Transverse colon (tissue), 4 donors: ENCODE results near the gene EEIG1. TPM values are rescaled to one million over a fixed set of nuclear protein-coding genes. Genes with fewer than 3 reads are reported as not detected.

ENCODE experiments used
- DNase-seq: peaks from one replicate; pipeline ENCODE4 v3.0.0-alpha.2; 2019
- H3K27ac ChIP-seq, 4 donors: fragments of 200-600 bp; sonication (generic); 2 replicates each; pipeline ENCODE4 v1.5.1; 2016 to 2018; ENCODE audit warnings: inconsistent platforms in 4 of 4
- H3K27me3 ChIP-seq: fragments of 200-600 bp; sonication (generic); 2 replicates; pipeline ENCODE4 v1.5.1; 2017; ENCODE audit warnings: inconsistent platforms
- H3K36me3 ChIP-seq, 4 donors: fragments of 200-600 bp; sonication (generic); 2 replicates each; pipeline ENCODE4 v1.5.1; 2017 to 2019; ENCODE audit warnings: inconsistent platforms in 4 of 4
- H3K4me1 ChIP-seq, 4 donors: fragments of 200-600 bp; sonication (generic); 2 replicates each; pipeline ENCODE4 v1.5.1; 2017 to 2020; ENCODE audit warnings: inconsistent platforms in 4 of 4
- H3K4me3 ChIP-seq, 4 donors: fragments of 200-600 bp; sonication (generic); 1 replicate in 1 of 4; 2 replicates in 3 of 4; pipeline versions ENCODE4 v1.5.1 to v1.6.1; 2017 to 2019; ENCODE audit warnings: inconsistent platforms in 4 of 4
- H3K9me3 ChIP-seq, 2 donors: fragments of 200-600 bp; sonication (generic); 2 replicates each; pipeline ENCODE4 v1.5.1; 2017 to 2019; ENCODE audit warnings: inconsistent platforms in 2 of 2
- EP300 ChIP-seq: sonication (generic); formaldehyde crosslinking; IDR thresholded peaks from one replicate; pipeline ENCODE4 v1.6.1; 2017; ENCODE audit warnings: antibody characterized with exemption, low read depth
- POLR2A ChIP-seq: fragments of 450-650 bp; IDR thresholded peaks from one replicate; pipeline ENCODE4 v1.6.1; 2016; ENCODE audit warnings: antibody characterized with exemption, mild to moderate bottlenecking, moderate library complexity
- POLR2AphosphoS5 ChIP-seq, 3 donors: sonication (generic); formaldehyde crosslinking; IDR thresholded peaks; one replicate each; pipeline ENCODE4 v1.6.1; 2016; ENCODE audit warnings: antibody characterized with exemption in 3 of 3
- WGBS, 2 donors: methylation state at CpG; one replicate each; pipeline ENCODE4 v1.1.5; 2018; ENCODE audit warnings: low coverage in 1 of 2; 5-methylcytosine and 5-hydroxymethylcytosine counted together
- in situ Hi-C, 4 donors: fragments of 200-750 bp; cut with MboI; loops; one replicate each; pipeline versions ENCODE4 v1.15.0 to v1.15.1; 2017; ENCODE audit warnings: low sequenced_read_pairs in 3 of 4, low pct_ligation_motif_present in 1 of 4, low pct_unique_long_range_greater_than_20kb in 1 of 4
- intact Hi-C: fragments of 100-400 bp; cut with DNase I; formaldehyde crosslinking; loops from one replicate; pipeline ENCODE4 v1.15.1; 2023; ENCODE audit warnings: low total_unique reads
- total RNA-seq, 4 donors: library from RNA; depleted of rRNA; stranded (reverse); fragments of >200 nt; gene quantifications; one replicate each; pipeline ENCODE4 v1.1.0, GENCODE V29; 2016
- TF ChIP-seq, protein P1 (sequence below), 5 experiments: fragments of 200-600 bp in 3 of 5; fragments of 450-650 bp in 2 of 5; sonication (generic) in 3 of 5; IDR thresholded peaks; 1 replicate in 2 of 5; 2 replicates in 3 of 5; pipeline ENCODE4 v1.5.1; 2016 to 2017; ENCODE audit warnings: antibody characterized with exemption in 5 of 5, inconsistent platforms in 3 of 5, mild to moderate bottlenecking in 2 of 5, moderate library complexity in 1 of 5

The EEIG1 gene
- total RNA-seq, 4 donors from 2014 or later: 77.0 to 230 (median 96.7) TPM

DNA sequence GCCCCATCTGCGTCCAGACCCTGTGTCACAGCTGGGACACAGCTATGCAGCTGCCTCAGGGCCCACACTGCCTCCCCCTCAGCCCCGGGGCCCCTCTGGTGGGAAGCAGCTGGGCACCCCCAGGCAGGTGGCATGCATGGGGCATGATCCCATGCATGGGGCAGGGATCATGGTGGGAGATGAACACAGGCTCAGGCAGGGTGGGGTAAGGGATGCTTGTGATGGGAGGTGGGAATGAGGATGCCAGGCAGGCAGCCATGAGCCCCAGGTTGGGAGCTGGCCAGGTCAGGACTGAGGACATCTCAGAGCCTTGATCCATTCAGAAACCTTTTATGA is 19.7 kb downstream of the EEIG1 start:
- in situ Hi-C loops: loop anchor here in 1 of 4 donors (25.0 kb wide), 1 partner anchor 151 kb away; no protein-coding TSS in a partner anchor
- Histone ChIP-seq H3K36me3 (no peaks in the 10 kb centered on the region), H3K4me1 (peaks cover 64 to 75% (median 68%) of the 10 kb centered on the region in 4 donors), H3K4me3 (no peak overlapping the region), H3K27me3 (no peaks in the 10 kb centered on the region), H3K27ac (peak overlapping the region; percentile 94 to 98 (median 98)), H3K9me3 (no peaks in the 10 kb centered on the region)
- 88 to 100% methylated on average over 1 to 2 of the region's 2 CpGs for WGBS, 2 donors
- TF ChIP-seq, protein P1, sequence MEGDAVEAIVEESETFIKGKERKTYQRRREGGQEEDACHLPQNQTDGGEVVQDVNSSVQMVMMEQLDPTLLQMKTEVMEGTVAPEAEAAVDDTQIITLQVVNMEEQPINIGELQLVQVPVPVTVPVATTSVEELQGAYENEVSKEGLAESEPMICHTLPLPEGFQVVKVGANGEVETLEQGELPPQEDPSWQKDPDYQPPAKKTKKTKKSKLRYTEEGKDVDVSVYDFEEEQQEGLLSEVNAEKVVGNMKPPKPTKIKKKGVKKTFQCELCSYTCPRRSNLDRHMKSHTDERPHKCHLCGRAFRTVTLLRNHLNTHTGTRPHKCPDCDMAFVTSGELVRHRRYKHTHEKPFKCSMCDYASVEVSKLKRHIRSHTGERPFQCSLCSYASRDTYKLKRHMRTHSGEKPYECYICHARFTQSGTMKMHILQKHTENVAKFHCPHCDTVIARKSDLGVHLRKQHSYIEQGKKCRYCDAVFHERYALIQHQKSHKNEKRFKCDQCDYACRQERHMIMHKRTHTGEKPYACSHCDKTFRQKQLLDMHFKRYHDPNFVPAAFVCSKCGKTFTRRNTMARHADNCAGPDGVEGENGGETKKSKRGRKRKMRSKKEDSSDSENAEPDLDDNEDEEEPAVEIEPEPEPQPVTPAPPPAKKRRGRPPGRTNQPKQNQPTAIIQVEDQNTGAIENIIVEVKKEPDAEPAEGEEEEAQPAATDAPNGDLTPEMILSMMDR (IDR thresholded peaks at IDR 0.05): no peak
- TF ChIP-seq EP300 (no peak), POLR2A (no peak), POLR2AphosphoS5 (IDR thresholded peaks at IDR 0.05) (no peak)
- intact Hi-C loops: no loop called here
- DNase-seq: no peak

DNA sequence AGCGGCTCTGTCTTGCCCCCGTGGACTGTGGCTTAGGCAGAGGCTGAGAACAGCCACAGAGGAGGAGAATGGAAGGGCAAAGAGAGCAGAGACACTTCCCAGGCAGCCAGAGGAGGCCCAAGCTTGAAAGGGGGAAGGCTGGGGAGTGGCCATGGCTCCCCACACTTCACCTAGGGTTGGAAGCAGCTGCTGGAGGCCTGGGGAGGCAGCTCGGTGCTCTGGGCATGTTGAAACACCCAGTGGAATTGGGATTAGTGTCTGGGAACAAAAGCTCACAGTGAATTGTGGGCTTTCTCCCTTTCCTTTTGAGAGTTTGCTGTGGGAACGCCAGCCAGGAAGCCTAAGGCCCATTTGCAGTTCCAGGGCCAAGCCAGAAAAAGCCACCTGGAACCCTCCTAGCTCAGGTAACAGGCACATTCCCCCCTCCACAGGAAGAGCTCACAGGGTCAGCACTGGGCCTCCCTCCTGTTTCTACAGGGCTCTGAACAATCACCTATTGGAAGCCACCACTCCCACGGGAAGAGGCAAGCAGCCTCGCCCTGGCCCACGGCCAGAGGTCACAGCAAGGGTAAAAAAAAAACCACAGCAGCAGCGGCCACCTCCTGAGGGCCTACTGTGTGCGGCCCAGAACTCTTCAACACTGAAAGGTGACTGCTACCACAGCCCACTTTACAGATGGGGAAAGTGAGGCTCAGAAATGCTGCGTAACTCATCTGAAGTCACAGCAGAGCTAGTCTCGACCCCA is 20.2 kb downstream of the EEIG1 start:
- DNase-seq: no peak
- Histone ChIP-seq H3K27me3 (no peaks in the 10 kb centered on the region), H3K4me1 (peaks cover 64 to 75% (median 68%) of the 10 kb centered on the region in 4 donors), H3K27ac (peak overlapping the region; percentile 94 to 98 (median 98)), H3K4me3 (no peak overlapping the region), H3K36me3 (no peaks in the 10 kb centered on the region), H3K9me3 (no peaks in the 10 kb centered on the region)
- TF ChIP-seq EP300 (no peak), POLR2A (no peak)
- in situ Hi-C loops (loop anchor here in 1 of 4 donors (25.0 kb wide), 1 partner anchor 152 kb away; no protein-coding TSS in a partner anchor), intact Hi-C loops (no loop called here)
- 47 to 48% methylated on average over 6 to 11 of the region's 11 CpGs for WGBS, 2 donors

DNA sequence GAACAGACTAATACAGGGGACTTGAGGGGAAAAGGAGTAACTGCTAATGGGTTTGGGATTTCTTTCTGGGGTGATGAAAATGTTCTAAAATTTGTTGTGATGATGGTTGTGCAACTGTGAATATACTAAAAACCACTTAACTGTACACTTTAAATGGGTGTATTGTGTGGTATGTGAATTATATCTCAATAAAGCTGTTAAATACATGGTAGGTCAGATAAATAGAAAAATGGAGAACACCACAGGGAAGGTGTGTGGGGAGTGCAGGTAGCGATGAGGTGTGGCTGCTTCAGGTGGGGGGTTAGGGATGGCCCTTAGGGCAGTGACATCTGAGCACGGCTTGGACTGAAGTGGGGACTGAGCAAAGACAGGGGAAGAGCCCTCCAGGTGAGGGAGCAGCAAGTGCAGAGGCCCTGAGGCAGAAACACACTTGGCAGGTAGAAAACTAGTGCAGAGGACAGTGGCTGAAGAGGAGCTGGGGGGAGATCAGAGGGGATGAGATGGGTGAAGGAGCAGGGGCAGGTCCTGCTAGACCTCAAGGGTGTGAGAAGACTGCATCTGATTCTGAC is 20.9 kb downstream of the EEIG1 start:
- Histone ChIP-seq H3K9me3 (no peaks in the 10 kb centered on the region), H3K27me3 (no peaks in the 10 kb centered on the region), H3K27ac (peak overlapping the region; percentile 94 to 98 (median 98)), H3K4me3 (no peak overlapping the region), H3K4me1 (peaks cover 66 to 76% (median 68%) of the 10 kb centered on the region in 4 donors), H3K36me3 (no peaks in the 10 kb centered on the region)
- no peak for DNase-seq
- TF ChIP-seq POLR2AphosphoS5 (IDR thresholded peaks at IDR 0.05) (no peak), EP300 (no peak)
- TF ChIP-seq, protein P1 (IDR thresholded peaks at IDR 0.05): no peak
- intact Hi-C loops: no loop called here
- in situ Hi-C loops: loop anchor here in 1 of 4 donors (25.0 kb wide), 1 partner anchor 152 kb away; no protein-coding TSS in a partner anchor
- WGBS, 2 donors: 82 to 88% methylated on average over 2 of the region's 2 CpGs

DNA sequence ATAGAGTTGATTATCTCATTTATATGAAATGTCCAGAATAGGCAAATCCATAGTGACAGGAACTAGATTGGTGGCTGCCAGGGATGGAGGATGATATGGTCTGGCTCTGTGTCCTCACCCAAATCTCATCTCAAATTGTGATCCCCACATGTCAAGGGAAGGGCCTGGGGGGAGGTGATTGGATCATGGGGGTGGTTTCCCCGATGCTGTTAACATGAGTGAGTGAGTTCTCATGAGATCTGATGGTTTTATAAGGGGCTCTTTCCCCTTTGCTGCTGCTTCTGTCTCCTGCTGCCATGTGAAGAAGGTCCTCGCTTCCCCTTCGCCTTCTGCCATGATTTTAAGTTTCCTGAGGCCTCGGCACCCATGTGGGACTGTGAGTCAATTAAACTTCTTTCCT is 21.4 kb downstream of the EEIG1 start:
- no peaks in the 10 kb centered on the region for H3K9me3 ChIP-seq
- intact Hi-C loops: no loop called here
- H3K4me1 ChIP-seq: peaks cover 66 to 76% (median 68%) of the 10 kb centered on the region in 4 donors
- 89 to 95% methylated on average over 3 to 4 of the region's 4 CpGs for WGBS, 2 donors
- in situ Hi-C loops: loop anchor here in 1 of 4 donors (25.0 kb wide), 1 partner anchor 153 kb away; no protein-coding TSS in a partner anchor
- peak overlapping the region in 3 of 4 donors; percentile 94 to 98 (median 97) for H3K27ac ChIP-seq
- H3K4me3 ChIP-seq: no peak overlapping the region
- no peak for TF ChIP-seq EP300
- TF ChIP-seq POLR2A: no peak
- TF ChIP-seq, protein P1 (IDR thresholded peaks at IDR 0.05): no peak
- no peak for TF ChIP-seq POLR2AphosphoS5 (IDR thresholded peaks at IDR 0.05)
- H3K36me3 ChIP-seq: no peaks in the 10 kb centered on the region
- DNase-seq: no peak
- H3K27me3 ChIP-seq: no peaks in the 10 kb centered on the region
